HG03342 (cell line): ENCODE results near the gene CHTOP.
"Not testable (repeated sequence)": the region's sequence is repeated elsewhere in the genome, so short reads cannot be mapped to it uniquely, and the experiment has no call there.

Experiments
- ATAC-seq: cut with Tn5 transposase; IDR thresholded peaks from one replicate; pipeline ENCODE4 v1.9.1; 2021; ENCODE audit warnings: mild to moderate bottlenecking, moderate library complexity; ENCODE audit not compliant: unreplicated experiment

CHTOP gene, protein sequence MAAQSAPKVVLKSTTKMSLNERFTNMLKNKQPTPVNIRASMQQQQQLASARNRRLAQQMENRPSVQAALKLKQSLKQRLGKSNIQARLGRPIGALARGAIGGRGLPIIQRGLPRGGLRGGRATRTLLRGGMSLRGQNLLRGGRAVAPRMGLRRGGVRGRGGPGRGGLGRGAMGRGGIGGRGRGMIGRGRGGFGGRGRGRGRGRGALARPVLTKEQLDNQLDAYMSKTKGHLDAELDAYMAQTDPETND

DNA sequence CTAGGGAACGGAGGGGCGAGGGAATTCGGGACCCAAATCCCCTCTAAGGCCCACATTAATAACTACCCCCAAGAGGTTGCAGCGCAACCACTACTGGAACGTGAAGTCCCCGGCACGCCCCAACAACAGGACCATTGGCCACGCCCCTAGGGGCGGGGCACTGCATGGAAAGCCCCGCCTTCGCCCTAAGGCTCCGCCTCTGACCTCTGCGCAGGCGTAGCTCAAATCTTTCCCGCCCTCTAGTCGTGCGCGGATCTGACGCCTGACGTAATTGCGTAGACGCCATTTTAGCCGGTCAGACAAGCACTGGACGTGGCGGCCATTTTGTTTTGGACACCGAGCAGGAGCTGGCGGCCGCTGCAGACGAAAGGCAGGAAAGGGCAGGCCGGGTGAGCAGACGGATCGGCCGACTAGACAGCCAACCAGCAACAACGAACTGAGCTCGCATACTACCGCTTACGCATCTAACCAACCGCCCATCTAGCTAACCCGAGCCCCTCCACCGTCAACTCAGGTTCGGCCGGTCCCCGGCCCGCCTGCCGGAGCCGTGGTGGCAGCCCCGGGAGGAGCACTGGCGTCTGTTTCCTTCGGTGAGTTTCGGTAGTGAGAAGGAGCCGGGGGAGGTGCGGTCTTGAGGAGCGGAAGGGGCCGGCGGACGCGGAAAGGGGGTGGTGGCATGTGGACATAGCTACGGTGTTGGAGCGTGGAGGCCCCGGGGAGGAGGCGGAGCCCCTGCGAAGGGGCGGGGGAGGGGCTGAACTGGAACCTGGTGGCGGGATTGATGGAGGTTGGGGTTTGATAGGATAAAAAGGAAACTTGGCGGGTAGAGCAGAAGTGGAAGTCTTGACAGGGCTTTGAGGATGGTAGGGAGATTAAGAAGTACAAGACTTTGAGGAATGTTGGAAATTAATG, at the start of gene CHTOP:
TSS of gene CHTOP (plus strand) at position 313 of the 912 bp plus-strand sequence. CDS start 2,523 bp downstream, outside the sequence.
- peak; percentile 81 for ATAC-seq

DNA sequence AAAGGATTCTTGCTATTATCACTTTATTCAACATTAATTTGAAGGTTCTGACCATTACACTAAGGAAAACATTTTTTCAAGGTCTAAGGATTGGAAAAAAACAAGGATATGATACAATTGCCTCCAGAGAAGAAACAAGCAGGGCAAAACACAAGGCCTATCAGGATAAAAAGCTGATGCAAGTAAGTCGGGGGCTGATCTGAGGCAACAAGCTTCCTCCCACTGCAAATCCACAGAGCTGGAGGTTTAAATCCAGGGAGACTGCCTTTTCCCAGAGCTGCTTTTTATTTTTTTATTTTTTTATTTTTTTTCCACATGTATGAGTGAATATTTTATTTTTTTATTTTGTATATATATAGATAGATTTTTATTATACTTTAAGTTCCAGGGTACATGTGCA, 48.9 kb upstream of the CHTOP start:
- ATAC-seq: no peak

GRCh38 chr1:153586347-153586746, 47.5 kb upstream of the CHTOP start:
- ATAC-seq: no peak

GRCh38 chr1:153587314-153587713, 46.6 kb upstream of the CHTOP start:
- ATAC-seq: no peak

DNA sequence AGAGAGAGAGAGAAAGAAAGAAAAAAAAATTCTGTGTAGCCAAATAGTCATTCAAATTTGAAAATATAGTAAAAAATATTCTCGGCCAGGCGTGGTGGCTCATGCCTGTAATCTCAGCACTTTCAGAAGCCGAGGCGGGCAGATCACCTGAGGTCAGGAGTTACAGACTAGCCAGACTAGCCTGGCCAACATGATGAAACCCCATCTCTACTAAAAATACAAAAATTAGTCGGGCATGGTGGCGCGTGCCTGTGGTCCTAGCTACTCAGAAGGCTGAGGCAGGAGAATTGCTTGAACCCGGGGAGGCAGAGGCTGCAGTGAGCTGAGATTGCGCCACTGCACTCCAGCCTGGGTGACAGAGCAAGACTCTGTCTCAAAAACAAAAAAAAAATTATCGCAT, 45.8 kb upstream of the CHTOP start:
- ATAC-seq: not testable (repeated sequence)

GRCh38 chr1:153588482-153588881, 45.4 kb upstream of the CHTOP start:
- ATAC-seq: no peak

DNA sequence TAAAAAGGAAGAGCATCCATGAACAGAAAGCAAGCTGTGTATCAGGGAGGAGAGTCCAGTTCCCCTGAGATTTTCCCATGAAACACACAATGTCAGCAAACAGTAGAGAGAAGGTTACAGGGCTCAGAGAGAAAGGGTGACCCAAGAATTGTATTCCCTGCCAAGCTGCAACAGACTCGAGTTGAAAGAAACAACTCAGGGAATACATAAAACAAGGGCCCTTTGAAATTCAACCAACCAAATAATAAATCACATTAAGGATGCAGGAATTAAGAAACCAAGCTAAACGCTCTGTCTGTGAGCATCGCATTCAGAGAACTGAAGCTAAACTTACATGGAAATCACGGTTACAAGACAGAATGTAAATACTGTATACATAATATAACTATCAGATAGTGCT, 41.1 kb upstream of the CHTOP start:
- ATAC-seq: no peak

DNA sequence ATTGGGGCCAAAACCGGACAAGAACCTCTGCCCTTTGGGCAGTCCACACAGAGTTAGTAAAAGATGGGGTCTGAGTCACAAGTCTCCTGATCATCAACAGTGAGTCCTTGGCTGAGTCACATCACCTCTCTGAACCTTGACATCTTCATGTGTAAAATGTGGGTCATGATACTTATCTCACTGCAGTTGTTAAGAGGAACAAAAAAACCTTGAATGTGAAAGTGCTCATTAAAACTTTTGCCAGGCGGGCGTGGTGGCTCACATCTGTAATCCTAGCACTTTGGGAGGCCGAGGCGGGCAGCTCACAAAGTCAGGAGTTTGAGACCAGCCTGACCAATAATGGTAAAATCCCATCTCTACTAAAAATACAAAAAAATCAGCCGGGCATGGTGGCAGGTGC, 36.7 kb upstream of the CHTOP start:
- no peak for ATAC-seq

GRCh38 chr1:153598309-153599172, 35.3 kb upstream of the CHTOP start:
- ATAC-seq: peak; percentile 98

- ATAC-seq: no peak
Observed at GRCh38 chr1:153599847-153600246, 34.0 kb upstream of the CHTOP start.

DNA sequence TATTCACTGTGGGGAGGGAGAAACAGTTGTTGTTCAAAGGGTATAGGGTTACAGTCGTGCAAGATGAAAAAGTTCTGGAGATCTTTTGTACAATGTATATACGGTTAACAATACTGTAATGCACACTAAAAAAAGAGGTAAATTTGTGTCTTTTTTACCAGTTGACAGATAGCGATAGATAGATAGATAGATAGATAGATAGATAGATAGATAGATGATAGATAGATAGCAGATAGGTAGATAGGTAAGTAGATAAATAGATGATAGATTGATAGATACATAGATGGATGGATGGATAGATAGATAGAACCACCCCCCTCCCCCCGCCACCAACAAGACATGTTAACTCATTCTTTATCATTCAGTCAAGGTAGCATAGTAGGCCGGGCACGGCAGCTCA, 31.1 kb upstream of the CHTOP start:
- no peak for ATAC-seq

- no peak for ATAC-seq
Observed at GRCh38 chr1:153606194-153606593, 27.7 kb upstream of the CHTOP start.

GRCh38 chr1:153607381-153607780, 26.5 kb upstream of the CHTOP start:
- no peak for ATAC-seq

DNA sequence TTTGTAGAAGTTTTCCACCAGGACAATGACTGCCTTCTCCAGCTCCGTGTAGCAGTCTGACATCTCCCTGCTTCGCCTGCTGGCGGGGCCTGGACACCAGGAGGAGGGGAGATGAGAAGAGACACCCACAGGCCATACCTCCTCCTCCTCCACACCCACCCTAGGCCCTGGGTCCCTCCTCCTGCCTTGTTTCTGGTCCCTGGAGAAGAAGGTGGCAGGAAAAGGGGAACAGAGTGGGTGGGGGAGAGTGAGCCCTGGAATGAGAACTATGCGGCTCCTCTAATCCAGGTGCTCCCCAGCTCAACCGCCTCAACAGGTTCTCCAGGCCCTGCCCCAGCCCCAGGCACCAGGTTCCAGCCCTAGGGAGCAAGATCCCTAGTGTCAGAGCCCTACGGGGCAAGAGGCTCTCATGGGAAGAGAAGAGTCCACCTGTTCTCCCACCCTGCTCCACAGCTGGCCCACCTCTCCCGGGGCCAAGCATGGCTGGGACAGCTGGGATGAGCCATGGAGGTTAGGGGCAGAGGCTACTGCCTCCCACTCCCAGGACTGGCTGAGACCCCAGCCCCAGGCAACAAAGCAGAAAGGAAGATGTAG, 25.7 kb upstream of the CHTOP start:
- ATAC-seq: no peak

DNA sequence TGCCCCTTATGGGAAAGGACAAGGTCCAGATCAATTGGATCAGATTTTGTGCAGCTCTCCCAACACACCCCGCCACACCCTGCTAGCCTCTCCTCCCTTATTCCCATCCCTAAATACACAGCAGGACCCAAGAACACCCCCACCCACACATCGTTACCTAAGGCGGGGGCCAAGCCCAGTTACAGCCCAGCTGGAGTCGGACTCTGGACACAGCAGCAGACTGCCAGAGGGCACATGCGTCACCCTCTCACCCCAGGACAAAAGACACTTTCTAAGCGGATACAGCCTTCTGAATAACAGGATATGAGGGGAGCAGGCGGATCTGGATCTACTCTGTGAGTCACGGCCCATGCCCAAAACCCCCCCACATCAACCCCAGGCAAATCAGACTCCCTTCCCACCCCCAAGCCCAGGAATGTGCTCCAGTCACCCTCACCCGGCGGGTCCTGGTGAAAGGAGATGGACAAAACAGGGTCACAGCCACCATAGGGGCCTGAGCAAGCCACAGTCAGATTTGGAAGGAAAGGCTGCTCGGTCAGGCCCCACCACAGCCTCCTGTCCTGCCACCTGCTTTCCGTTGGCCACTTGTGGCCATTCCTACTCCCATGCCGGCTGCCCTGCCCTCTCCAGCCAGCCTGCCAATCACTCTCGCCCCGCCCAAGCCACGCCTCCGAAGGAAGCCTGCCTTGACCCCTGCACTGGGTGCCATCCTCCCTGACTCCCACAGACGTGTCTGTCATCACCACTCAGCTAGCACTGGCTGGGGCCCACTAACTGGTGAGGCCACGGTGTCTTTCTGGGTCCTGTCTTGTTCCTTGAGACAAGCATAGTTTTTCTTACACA, 24.9 kb upstream of the CHTOP start:
- no peak for ATAC-seq

DNA sequence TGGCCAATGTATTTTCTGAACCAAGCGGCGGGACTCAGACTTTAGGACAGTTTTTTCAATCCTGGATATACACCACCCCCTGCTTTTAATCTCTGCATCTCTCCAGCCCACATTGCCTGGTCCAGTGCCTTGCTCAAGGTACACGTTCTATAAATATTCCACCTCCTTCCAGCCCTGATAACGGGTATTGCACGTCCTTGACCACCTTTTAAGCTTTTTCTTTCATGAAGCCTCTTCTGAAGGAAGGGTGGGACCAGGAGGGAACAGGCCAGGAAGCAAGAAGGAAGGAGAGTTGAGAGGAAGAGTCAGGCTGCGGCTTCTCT, 24.3 kb upstream of the CHTOP start:
- ATAC-seq: no peak

GRCh38 chr1:153610334-153610733, 23.5 kb upstream of the CHTOP start:
- ATAC-seq: no peak

- no peak for ATAC-seq
Observed at GRCh38 chr1:153610811-153611301, 23.0 kb upstream of the CHTOP start.

DNA sequence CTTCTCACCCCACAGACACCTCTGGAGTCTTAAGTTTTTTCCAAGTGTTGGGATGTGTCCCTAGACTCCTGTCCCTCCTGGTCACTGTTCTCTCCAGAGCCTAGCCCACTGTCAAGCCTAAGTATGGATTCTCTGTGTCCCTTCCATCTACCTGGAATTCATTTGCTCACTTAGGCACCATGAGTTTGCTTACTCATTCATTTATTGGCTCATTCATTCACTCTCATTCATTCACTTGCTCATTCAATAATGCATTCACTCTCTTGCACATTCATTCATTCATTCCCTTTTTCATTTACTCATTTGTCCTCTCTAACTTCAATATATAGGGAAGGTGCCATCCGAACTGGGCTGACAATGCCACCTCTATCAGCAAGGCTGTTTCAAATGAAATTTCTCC, 22.5 kb upstream of the CHTOP start:
- ATAC-seq: no peak
